HepG2 (cell line): ENCODE data around the gene PALM3. TPM values are rescaled to one million over a fixed set of nuclear protein-coding genes. Genes with fewer than 3 reads are reported as not detected.

Experiments
- CREBL2 ChIP-seq: sonication (generic); formaldehyde crosslinking; IDR thresholded peaks from 2 replicates; pipeline ENCODE4 v1.8.1; 2023; ENCODE audit warnings: missing genetic modification reagents, mild to moderate bottlenecking, borderline replicate concordance
- ETV6 ChIP-seq: sonication (generic); formaldehyde crosslinking; conservative IDR thresholded peaks from 2 replicates; pipeline ENCODE4 v1.4.0; 2020; ENCODE audit warnings: missing genetic modification reagents
- GMEB2 ChIP-seq: IDR thresholded peaks from 2 replicates; pipeline ENCODE4 v1.6.1; 2016; ENCODE audit warnings: missing biosample characterization, missing genetic modification reagents, low read depth
- HOXA3 ChIP-seq: sonication (generic); formaldehyde crosslinking; IDR thresholded peaks from 2 replicates; pipeline ENCODE4 v1.5.0; 2020; ENCODE audit warnings: missing genetic modification reagents
- SKI ChIP-seq: fragments of 450-650 bp; IDR thresholded peaks from one replicate; pipeline ENCODE4 v1.6.1; 2018; ENCODE audit warnings: mild to moderate bottlenecking; ENCODE audit not compliant: partially characterized antibody
- SKIL ChIP-seq: sonication (generic); formaldehyde crosslinking; IDR thresholded peaks from 2 replicates; pipeline ENCODE4 v1.8.0; 2022; ENCODE audit warnings: missing genetic modification reagents, mild to moderate bottlenecking, moderate library complexity, borderline replicate concordance
- SMAD1 ChIP-seq: sonication (generic); formaldehyde crosslinking; IDR thresholded peaks from 2 replicates; pipeline ENCODE4 v1.4.0; 2020; ENCODE audit warnings: missing genetic modification reagents, low read depth, mild to moderate bottlenecking, borderline replicate concordance
- STAT6 ChIP-seq: sonication (generic); formaldehyde crosslinking; IDR thresholded peaks from 2 replicates; pipeline ENCODE4 v1.4.0; 2020; ENCODE audit warnings: missing genetic modification reagents, mild to moderate bottlenecking, borderline replicate concordance
- ZBTB26 ChIP-seq: IDR thresholded peaks from 2 replicates; pipeline ENCODE4 v1.6.1; 2016; ENCODE audit warnings: missing compliant biosample characterization, missing genetic modification reagents, borderline replicate concordance
- ZFP41 ChIP-seq: sonication (generic); formaldehyde crosslinking; IDR thresholded peaks from 2 replicates; pipeline ENCODE4 v1.4.0; 2020; ENCODE audit warnings: mild to moderate bottlenecking, missing genetic modification reagents, borderline replicate concordance
- ZFY ChIP-seq: sonication (generic); formaldehyde crosslinking; IDR thresholded peaks from 2 replicates; pipeline ENCODE4 v1.4.0; 2020; ENCODE audit warnings: missing genetic modification reagents
- ZKSCAN8 ChIP-seq: IDR thresholded peaks from 2 replicates; pipeline ENCODE4 v1.6.1; 2016; ENCODE audit warnings: borderline replicate concordance, missing genetic modification reagents, missing compliant biosample characterization
- ZNF337 ChIP-seq: sonication (generic); formaldehyde crosslinking; IDR thresholded peaks from 2 replicates; pipeline ENCODE4 v1.5.1; 2020; ENCODE audit warnings: missing genetic modification reagents, low read depth, mild to moderate bottlenecking, borderline replicate concordance
- ZNF749 ChIP-seq: sonication (generic); formaldehyde crosslinking; IDR thresholded peaks from 2 replicates; pipeline ENCODE4 v1.8.0; 2022; ENCODE audit warnings: mild to moderate bottlenecking, missing genetic modification reagents, moderate library complexity, borderline replicate concordance
- ZNF773 ChIP-seq: sonication (generic); formaldehyde crosslinking; IDR thresholded peaks from 2 replicates; pipeline ENCODE4 v1.4.0; 2020; ENCODE audit warnings: missing genetic modification reagents, borderline replicate concordance
- polyA plus RNA-seq, 8 experiments: library from polyadenylated mRNA; depleted of rRNA in 3 of 8; stranded (reverse) in 7 of 8; unstranded in 1 of 8; fragments of >200 nt; fragmentation: Illumina TruSeq in 4 of 8; extraction: Trizol in 4 of 8; gene quantifications; 2 replicates each; pipeline versions ENCODE4 v1.2.1 to v1.2.3, GENCODE V29; 2011 to 2016; ENCODE audit warnings: low read depth in 4 of 8, missing spikeins in 1 of 8, mixed read lengths in 1 of 8; ENCODE audit not compliant: insufficient read depth in 1 of 8
- total RNA-seq, 5 experiments: library from RNA; depleted of rRNA; stranded (reverse); fragments of >200 nt; fragmentation: Illumina TruSeq; extraction: Trizol; gene quantifications; 2 replicates each; pipeline ENCODE4 v1.2.3, GENCODE V29; 2016; ENCODE audit warnings: low read depth in 1 of 5

PALM3 gene
- total and polyA plus RNA-seq, 2 of the 13 experiments (the other 11 are each of a cell fraction or from before 2014, with no cell fraction given) = 0.79 to 2.4 TPM

GRCh38 chr19:14006766-14007562, 54.9 kb downstream of the PALM3 start (continued):
- 0 out of 2 replicates have a peak, but pooled peaks have one; percentile 44 for TF ChIP-seq ZNF749 (CRISPR knock-in tag)
- TF ChIP-seq ZNF773 (CRISPR knock-in tag) = no peak
- TF ChIP-seq ETV6 (CRISPR knock-in tag) = peak; percentile 62; the same call in 1 of the 2 replicates
- no peak for TF ChIP-seq SKIL
- TF ChIP-seq SMAD1 (CRISPR knock-in tag) = peak; percentile 90
- TF ChIP-seq ZKSCAN8 (CRISPR knock-in tag) = 0 out of 2 replicates have a peak, but pooled peaks have one; percentile 67
- peak; percentile 88 for TF ChIP-seq ZBTB26 (CRISPR knock-in tag)
- TF ChIP-seq STAT6 = no peak; the same call in 1 of the 2 replicates
- TF ChIP-seq ZFP41 (CRISPR knock-in tag) = 0 out of 2 replicates have a peak, but pooled peaks have one; percentile 73
- TF ChIP-seq HOXA3 = peak; percentile 100
- TF ChIP-seq CREBL2 (CRISPR knock-in tag) = peak; percentile 44; the same call in 1 of the 2 replicates
- TF ChIP-seq ZFY (CRISPR knock-in tag) = peak; percentile 85
- TF ChIP-seq GMEB2 (CRISPR knock-in tag) = no peak
- no peak for TF ChIP-seq ZNF337 (CRISPR knock-in tag)
- TF ChIP-seq SKI = peak; percentile 34
